Endometrial microvascular endothelial cells (primary cell): ENCODE data around the gene STARD13. TPM values are rescaled to one million over a fixed set of nuclear protein-coding genes. Genes with fewer than 3 reads are reported as not detected.
"Not testable (repeated sequence)": the region's sequence is repeated elsewhere in the genome, so short reads cannot be mapped to it uniquely, and the experiment has no call there.

Experiments used
- in situ Hi-C: cut with HindIII; loops from 2 replicates; pipeline ENCODE4 v1.10.0; 2017; ENCODE audit warnings: low sequenced_read_pairs, low pct_unique_long_range_greater_than_20kb; ENCODE audit errors: inconsistent ontology term
- total RNA-seq: library from RNA; depleted of rRNA; stranded (reverse); fragments of >200 nt; gene quantifications from one replicate; pipeline ENCODE4 v1.2.3, GENCODE V29; 2015; ENCODE audit errors: inconsistent ontology term

The STARD13 gene
- total RNA-seq, 1 donor from 2014 or later = 19.1 TPM

DNA sequence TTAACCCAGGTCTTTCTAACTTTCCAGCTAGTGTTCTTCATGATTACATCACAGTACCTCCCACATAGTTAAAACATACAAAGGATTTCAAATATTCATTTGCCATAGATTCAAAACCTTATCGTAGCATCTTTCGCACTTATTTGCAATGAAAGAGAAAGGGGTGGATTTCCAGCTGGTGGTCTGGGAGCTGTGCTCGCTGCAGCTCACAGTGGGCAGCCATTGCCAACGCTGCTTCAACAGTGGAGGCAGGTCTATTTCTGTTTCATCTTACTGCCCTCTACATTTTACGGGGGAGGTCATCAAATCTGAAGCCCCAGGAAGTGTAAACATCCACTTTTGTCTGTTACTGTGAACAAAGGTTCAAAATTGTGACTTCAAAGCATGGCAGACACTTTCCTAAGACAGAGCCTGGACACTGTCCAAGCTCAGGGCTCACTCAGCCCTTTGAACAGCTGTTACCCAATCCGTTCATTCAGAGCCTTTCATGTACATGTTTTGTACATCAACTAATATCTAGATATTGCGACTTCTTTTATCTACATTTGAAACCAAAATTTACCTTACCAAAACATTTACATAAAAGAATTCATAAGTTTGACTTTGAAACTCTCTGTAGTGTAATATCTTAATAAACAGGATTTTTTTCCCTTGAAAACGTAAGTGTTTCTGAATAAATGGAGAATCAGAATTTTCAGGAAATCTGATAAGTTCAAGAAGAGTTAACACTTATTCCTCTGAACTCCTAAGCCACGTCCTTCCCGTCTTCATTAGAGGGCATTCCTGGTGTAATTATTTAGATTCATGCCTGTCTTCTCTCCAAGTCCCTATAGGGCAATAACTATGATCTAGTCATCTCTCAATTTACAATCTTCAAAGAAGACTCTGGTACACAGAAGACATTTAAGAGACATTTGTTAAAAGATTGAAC is 25.1 kb downstream of the STARD13 start:
- in situ Hi-C loops = no loop called here

DNA sequence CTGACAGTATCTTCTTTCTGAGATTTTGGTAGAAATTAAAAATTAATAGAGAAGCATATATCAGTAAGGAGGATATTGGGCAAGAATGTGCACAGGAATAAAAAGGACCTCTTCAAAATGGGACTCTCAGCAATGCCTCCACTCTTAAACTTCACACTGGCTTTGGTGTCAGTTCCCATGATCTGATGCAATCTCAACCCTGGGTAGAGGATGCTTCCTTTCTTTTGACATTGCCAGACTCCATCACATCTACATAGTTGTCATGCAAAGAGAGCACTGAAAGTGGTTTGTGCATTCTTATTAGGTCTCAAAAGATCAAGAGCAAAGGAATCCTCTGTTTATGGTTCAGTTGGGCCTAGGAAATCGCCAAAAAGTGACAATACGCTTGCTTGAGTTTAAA is 26.3 kb downstream of the STARD13 start:
- in situ Hi-C loops = no loop called here

DNA sequence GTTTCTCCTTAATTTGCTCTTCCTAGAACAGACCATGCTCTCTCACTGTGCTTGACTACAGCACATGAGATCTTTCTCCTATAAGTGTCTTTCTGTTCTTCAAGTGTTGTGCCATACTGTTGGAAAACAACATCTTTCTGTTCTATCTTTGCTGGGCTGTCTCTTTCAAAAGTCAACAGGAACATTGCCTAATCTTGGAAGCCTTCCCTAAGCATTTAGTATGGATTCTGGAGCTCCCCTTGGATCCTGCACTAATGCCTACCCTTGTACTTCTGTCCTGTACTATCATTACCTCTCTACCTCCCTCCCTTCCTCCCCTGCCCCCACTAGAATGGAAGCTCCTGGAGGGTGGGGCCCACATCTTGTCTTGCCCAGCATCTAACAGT is 26.8 kb downstream of the STARD13 start:
- in situ Hi-C loops = no loop called here

GRCh38 chr13:33257841-33258807 is 27.4 kb downstream of the STARD13 start:
- in situ Hi-C loops = no loop called here

DNA sequence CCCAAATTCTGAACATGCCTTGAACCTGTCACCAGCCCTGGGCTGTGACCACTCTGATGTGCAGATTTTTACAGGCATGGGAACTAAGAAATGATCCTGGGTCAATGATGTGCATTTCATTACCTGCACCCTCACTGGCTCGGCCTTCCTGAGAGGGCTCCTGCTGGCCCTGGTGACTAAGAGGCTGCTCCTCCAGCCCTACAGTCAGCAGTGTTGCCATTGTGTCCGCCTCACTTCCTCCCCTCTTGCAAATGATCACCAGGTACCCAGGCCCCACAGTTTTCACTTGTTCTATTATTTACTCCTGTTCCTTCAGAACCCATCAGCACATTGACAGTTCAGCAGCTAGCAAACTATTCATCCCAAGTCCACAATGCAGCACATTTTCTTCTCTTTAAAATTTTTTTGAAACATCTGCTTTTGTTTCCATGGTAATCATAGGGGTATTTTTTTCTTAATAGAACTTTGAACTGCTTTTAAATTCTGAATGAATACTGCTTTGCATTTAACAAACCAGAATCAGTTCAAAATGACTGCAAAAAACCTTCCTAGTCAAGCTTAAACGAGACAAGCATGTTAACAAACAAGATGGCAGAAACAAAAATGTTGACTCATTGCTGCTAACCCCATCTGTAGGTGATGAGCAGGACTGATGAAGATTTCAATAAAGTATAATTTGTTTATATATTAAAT is 29.3 kb downstream of the STARD13 start:
- in situ Hi-C loops = no loop called here

DNA sequence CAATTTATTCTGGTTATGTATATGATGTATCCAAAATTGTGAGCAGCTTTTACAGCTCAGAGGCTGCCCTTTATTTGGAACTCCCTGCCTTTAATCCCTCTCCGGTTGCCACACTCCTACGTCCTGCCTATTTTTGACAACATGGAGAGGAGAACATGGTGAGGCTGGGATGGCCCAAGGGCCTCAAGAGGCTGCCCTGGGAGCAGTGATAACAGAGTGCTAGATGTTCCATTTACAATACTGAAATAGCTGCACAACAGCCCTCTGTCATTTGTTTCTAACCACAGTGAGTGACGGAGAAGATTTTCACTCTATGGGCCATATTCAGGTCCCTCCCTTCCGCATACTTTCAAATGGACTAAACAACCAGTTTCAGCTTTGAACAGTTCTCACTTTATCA is 33.4 kb downstream of the STARD13 start:
- in situ Hi-C loops = no loop called here

GRCh38 chr13:33251131-33251661 is 34.4 kb downstream of the STARD13 start:
- in situ Hi-C loops = no loop called here

- in situ Hi-C loops = no loop called here
Measured at GRCh38 chr13:33250609-33251008, 34.9 kb downstream of the STARD13 start.

DNA sequence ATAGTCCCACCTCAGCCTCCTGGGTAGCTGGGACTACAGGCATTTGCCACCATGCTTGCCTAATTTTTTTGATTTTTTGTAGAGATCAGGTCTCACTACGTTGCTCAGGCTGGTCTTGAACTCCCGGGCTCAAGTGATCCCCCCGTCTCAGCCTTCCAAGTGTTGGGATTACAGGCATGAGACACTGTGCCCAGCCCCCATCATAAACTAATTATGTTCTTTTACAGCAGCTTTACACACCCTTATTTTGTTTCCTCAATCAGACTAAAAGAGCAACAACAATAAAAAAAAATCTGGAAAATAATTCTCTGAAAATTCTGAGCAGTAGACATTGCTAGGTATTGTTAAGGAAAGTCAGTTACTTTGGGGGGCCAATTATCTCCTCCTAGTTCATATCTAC is 35.7 kb downstream of the STARD13 start:
- in situ Hi-C loops = no loop called here

GRCh38 chr13:33249066-33249465 is 36.5 kb downstream of the STARD13 start:
- in situ Hi-C loops = no loop called here

DNA sequence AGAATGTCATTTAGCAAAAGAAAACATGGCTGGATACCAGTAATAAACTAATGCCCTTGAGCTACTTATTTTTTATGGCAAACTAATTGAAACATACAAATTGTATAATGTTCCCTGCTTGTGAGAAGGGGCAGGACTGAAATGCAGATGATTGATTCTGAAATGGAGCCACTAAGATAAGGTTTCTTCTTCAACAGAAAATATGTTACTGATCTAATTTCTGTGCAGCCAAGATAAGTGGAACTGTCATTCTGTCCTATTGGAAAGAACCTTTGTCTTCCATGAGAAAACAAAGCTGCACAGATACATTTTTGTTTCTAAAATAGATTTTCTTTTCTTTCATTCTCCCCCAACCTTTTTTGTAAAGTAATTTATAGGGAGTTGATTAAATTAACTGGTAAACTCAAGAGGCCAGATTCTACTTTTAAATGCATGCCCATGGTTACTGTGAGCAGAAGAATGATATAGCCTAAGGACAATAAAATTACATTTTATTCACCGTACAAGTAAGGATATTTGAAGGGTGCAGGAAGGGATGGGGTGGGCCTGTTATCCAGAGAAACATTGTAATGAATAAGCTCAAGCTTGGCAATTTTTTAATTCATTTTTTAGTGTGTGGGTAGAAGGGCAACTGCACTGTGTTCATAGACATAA is 39.9 kb downstream of the STARD13 start:
- in situ Hi-C loops = no loop called here

DNA sequence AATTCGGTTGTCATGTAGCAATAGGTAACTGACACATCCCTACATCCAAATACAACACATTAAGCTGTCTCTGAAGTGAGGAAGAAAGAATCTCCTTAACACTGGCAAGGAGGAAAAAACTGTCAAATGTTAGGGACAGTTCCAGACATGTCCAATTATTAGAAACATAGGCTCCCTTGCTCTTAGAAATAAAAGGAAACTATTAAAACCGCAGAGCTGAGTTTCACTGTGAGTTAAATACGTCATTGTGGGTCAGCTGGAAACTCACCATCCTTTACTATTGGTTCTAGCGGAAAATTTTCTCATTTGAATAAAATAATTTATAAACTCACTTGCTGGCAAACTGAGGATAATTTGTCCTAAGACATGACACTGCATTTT is 40.7 kb downstream of the STARD13 start:
- in situ Hi-C loops = no loop called here

DNA sequence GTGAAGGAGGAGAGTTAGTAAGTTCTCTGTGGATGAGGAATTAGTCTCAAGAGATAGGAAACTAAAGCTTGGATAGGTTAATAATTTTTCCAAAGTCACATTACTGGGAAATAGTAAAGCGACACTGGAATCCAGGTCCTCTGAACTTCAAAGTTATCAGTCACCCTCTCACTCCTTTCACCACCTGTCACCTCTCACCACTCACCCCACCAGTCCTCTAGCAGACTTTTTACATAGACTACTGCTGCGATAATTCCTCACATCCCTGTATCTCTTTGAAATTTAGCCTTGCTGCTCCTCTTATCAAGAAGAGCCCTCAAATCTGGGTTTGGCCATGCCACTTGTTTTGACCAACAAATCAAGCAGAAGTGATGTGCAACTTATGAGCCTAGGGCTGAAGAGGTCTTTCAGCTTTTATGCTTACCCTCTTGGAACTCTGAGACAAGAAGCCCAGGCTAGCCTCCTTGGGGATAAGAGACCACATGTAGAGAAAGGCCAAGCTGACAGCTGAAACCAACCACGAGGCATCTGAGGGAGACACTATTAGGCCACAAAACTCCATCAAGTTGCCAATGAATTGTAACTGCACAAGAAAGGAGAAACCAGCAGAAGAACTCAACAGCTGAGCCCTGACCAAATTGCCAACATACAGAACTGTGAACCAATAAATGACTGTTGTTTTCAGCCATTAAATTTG is 41.2 kb downstream of the STARD13 start:
- in situ Hi-C loops = no loop called here

- in situ Hi-C loops = no loop called here
Measured at GRCh38 chr13:33242984-33243617, 42.5 kb downstream of the STARD13 start.

- in situ Hi-C loops = not testable (repeated sequence)
Measured at GRCh38 chr13:33242372-33242771, 43.2 kb downstream of the STARD13 start.

GRCh38 chr13:33236021-33236420 is 49.5 kb downstream of the STARD13 start:
- in situ Hi-C loops = no loop called here

- in situ Hi-C loops = no loop called here
Measured at GRCh38 chr13:33235564-33235963, 50.0 kb downstream of the STARD13 start.
